ENCODE data around the gene KDM8. TPM values are rescaled to one million over a fixed set of nuclear protein-coding genes. Genes with fewer than 3 reads are reported as not detected.

Gene KDM8
- polyA plus RNA-seq, 3 donors = 0.40 to 3.3 (median 1.5) TPM

- DNase-seq = no peak
- no peak overlapping the region for H3K27ac Mint-ChIP-seq
- H3K27me3 Mint-ChIP-seq (ENCODE audit: low read depth in 3 of 3) = peaks cover 0 to 3% (median 0%) of the 10 kb centered on the region in 3 donors
- Histone ChIP-seq H3K27ac (ENCODE audit: low read depth in 1 of 2, low read length in 2 of 2) (no peak overlapping the region), H3K4me3 (replicated peaks in 1 of 3; ENCODE audit: low read depth in 2 of 3, low read length in 3 of 3) (no peak overlapping the region), H2AFZ (ENCODE audit: insufficient read depth, low read depth, low read length, poor library complexity, severe bottlenecking) (no peak overlapping the region), H3K9me3 (replicated peaks in 1 of 2; ENCODE audit: control insufficient read depth in 1 of 2, insufficient read depth in 1 of 2, low read length in 2 of 2) (no peaks in the 10 kb centered on the region), H3K79me2 (ENCODE audit: insufficient read depth, low read length) (no peaks in the 10 kb centered on the region), H3K36me3 (replicated peaks in 1 of 2; ENCODE audit: control insufficient read depth in 1 of 2, insufficient read depth in 2 of 2, low read length in 2 of 2) (peaks cover 19 to 37% of the 10 kb centered on the region in 2 donors), H4K20me1 (ENCODE audit: insufficient read depth, low read length) (no peaks in the 10 kb centered on the region), H3K4me2 (replicated peaks; ENCODE audit: extremely low read depth, low read length, poor library complexity, severe bottlenecking) (no peak overlapping the region), H3K9ac (ENCODE audit: insufficient read depth, low read length, poor library complexity, severe bottlenecking) (no peak overlapping the region), H3K27me3 (ENCODE audit: control insufficient read depth in 2 of 2, insufficient read depth in 2 of 2, low read length in 2 of 2) (no peaks in the 10 kb centered on the region), H3K4me1 (ENCODE audit: control insufficient read depth in 1 of 2, insufficient read depth in 2 of 2, low read length in 2 of 2) (peaks cover 39 to 53% of the 10 kb centered on the region in 2 donors)
- peaks cover 41 to 49% of the 10 kb centered on the region in 2 donors for H3K36me3 Mint-ChIP-seq
- H3K9me3 Mint-ChIP-seq = no peaks in the 10 kb centered on the region
- 85% methylated on average over 5 of the region's 6 CpGs for WGBS (ENCODE audit: insufficient coverage)
- intact Hi-C loops (cut with micrococcal nuclease) = loop anchor here (2.0 to 5.0 kb wide), 2 partner anchors 134 to 223 kb away; no protein-coding TSS in a partner anchor
- no peak overlapping the region for H3K4me3 Mint-ChIP-seq
- H3K4me1 Mint-ChIP-seq = peaks cover 51% of the 10 kb centered on the region
- TF ChIP-seq CTCF (IDR thresholded peaks at IDR 0.05) = no peak
Observed at GRCh38 chr16:27233731-27234130, 30.4 kb downstream of the KDM8 start.

DNA sequence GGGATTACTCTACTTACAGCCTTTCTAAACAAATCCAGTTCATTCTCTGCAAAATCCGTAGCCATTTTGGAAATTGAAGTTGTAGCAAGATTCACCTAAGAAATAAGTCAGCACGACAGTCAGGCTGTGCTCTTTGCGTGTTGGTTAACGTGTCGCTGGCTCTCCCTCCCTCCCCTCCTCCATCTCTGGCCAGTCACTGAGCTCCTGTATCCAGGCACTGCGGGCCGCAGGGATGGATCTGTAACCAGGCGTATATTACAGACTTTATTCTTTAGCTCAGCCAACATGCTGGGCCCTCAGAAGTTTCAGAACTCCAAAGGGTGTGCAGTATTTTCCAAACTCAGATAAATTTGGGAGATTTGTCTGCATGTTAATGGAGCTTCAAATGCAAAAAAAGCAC lies 30.8 kb downstream of the KDM8 start:
- H3K79me2 ChIP-seq (ENCODE audit: insufficient read depth, low read length) = no peaks in the 10 kb centered on the region
- H3K36me3 ChIP-seq (replicated peaks in 1 of 2; ENCODE audit: control insufficient read depth in 1 of 2, insufficient read depth in 2 of 2, low read length in 2 of 2) = peaks cover 19 to 37% of the 10 kb centered on the region in 2 donors
- no peak for TF ChIP-seq CTCF (IDR thresholded peaks at IDR 0.05)
- H2AFZ ChIP-seq (ENCODE audit: insufficient read depth, low read depth, low read length, poor library complexity, severe bottlenecking) = no peak overlapping the region
- intact Hi-C loops (cut with micrococcal nuclease) = loop anchor here (2.0 to 5.0 kb wide), 2 partner anchors 133 to 223 kb away; no protein-coding TSS in a partner anchor
- H3K4me2 ChIP-seq (replicated peaks; ENCODE audit: extremely low read depth, low read length, poor library complexity, severe bottlenecking) = no peak overlapping the region
- WGBS (ENCODE audit: insufficient coverage) = 97% methylated on average over 6 of the region's 8 CpGs
- no peaks in the 10 kb centered on the region for H4K20me1 ChIP-seq (ENCODE audit: insufficient read depth, low read length)
- no peak overlapping the region for H3K4me3 ChIP-seq (replicated peaks in 1 of 3; ENCODE audit: low read depth in 2 of 3, low read length in 3 of 3)
- Mint-ChIP-seq H3K9me3 (no peaks in the 10 kb centered on the region), H3K27me3 (ENCODE audit: low read depth in 3 of 3) (peaks cover 0 to 5% (median 0%) of the 10 kb centered on the region in 3 donors), H3K4me1 (peaks cover 52% of the 10 kb centered on the region), H3K4me3 (no peak overlapping the region), H3K36me3 (peaks cover 42 to 54% of the 10 kb centered on the region in 2 donors), H3K27ac (no peak overlapping the region)
- no peaks in the 10 kb centered on the region for H3K9me3 ChIP-seq (replicated peaks in 1 of 2; ENCODE audit: control insufficient read depth in 1 of 2, insufficient read depth in 1 of 2, low read length in 2 of 2)
- H3K9ac ChIP-seq (ENCODE audit: insufficient read depth, low read length, poor library complexity, severe bottlenecking) = no peak overlapping the region
- no peak overlapping the region for H3K27ac ChIP-seq (ENCODE audit: low read depth in 1 of 2, low read length in 2 of 2)
- DNase-seq = no peak
- peaks cover 37 to 53% of the 10 kb centered on the region in 2 donors for H3K4me1 ChIP-seq (ENCODE audit: control insufficient read depth in 1 of 2, insufficient read depth in 2 of 2, low read length in 2 of 2)
- no peaks in the 10 kb centered on the region for H3K27me3 ChIP-seq (ENCODE audit: control insufficient read depth in 2 of 2, insufficient read depth in 2 of 2, low read length in 2 of 2)
